GM23248 (cell line): ENCODE results near the gene CCHCR1. TPM values are rescaled to one million over a fixed set of nuclear protein-coding genes. Genes with fewer than 3 reads are reported as not detected.

Experiments
- DNase-seq: peaks from one replicate; pipeline ENCODE4 v3.0.0-alpha.2; 2015
- H2AFZ ChIP-seq: fragments of 200-600 bp; sonication (generic); 2 replicates; pipeline ENCODE4 v1.6.1; 2016; ENCODE audit warnings: antibody characterized with exemption
- H3F3A ChIP-seq: fragments of 200-600 bp; sonication (generic); 2 replicates; pipeline ENCODE4 v1.6.1; 2016; ENCODE audit warnings: mild to moderate bottlenecking, antibody characterized with exemption, mixed run types; ENCODE audit not compliant: insufficient read depth
- H3K27ac ChIP-seq: fragments of 200-600 bp; sonication (generic); 2 replicates; pipeline ENCODE4 v1.5.1; 2016; ENCODE audit warnings: mild to moderate bottlenecking
- H3K27me3 ChIP-seq: fragments of 200-600 bp; sonication (generic); replicated peaks from 2 replicates; pipeline ENCODE4 v1.6.1; 2016; ENCODE audit warnings: mild to moderate bottlenecking; ENCODE audit not compliant: insufficient read depth
- H3K36me3 ChIP-seq: fragments of 200-600 bp; sonication (generic); 2 replicates; pipeline ENCODE4 v1.6.1; 2016; ENCODE audit warnings: low read depth, mild to moderate bottlenecking
- H3K4me1 ChIP-seq: fragments of 200-600 bp; sonication (generic); 2 replicates; pipeline ENCODE4 v1.6.1; 2016; ENCODE audit warnings: mild to moderate bottlenecking; ENCODE audit not compliant: insufficient read depth
- H3K4me2 ChIP-seq: fragments of 200-600 bp; sonication (generic); one replicate; pipeline ENCODE4 v1.6.1; 2016; ENCODE audit warnings: mild to moderate bottlenecking; ENCODE audit not compliant: unreplicated experiment
- H3K4me3 ChIP-seq: fragments of 200-600 bp; sonication (generic); 2 replicates; pipeline ENCODE4 v1.5.1; 2016; ENCODE audit warnings: mild to moderate bottlenecking
- H3K79me2 ChIP-seq: fragments of 200-600 bp; sonication (generic); 2 replicates; pipeline ENCODE4 v1.6.1; 2016; ENCODE audit warnings: mild to moderate bottlenecking; ENCODE audit not compliant: insufficient read depth
- H3K9ac ChIP-seq: fragments of 200-600 bp; sonication (generic); 2 replicates; pipeline ENCODE4 v1.6.1; 2016; ENCODE audit warnings: mild to moderate bottlenecking
- H3K9me2 ChIP-seq: fragments of 200-600 bp; sonication (generic); 2 replicates; pipeline ENCODE4 v1.6.1; 2016; ENCODE audit warnings: mixed run types, mild to moderate bottlenecking, moderate library complexity; ENCODE audit not compliant: insufficient read depth
- H3K9me3 ChIP-seq: fragments of 200-600 bp; sonication (generic); one replicate; pipeline ENCODE4 v1.6.1; 2017; ENCODE audit warnings: low read depth
- H4K20me1 ChIP-seq: fragments of 200-600 bp; sonication (generic); 2 replicates; pipeline ENCODE4 v1.6.0; 2016; ENCODE audit not compliant: insufficient read depth
- EZH2 ChIP-seq: fragments of 200-600 bp; sonication (generic); IDR thresholded peaks from 2 replicates; pipeline ENCODE4 v1.6.1; 2018; ENCODE audit warnings: antibody characterized with exemption, mild to moderate bottlenecking; ENCODE audit not compliant: insufficient read depth, poor library complexity, severe bottlenecking
- EZH2phosphoT487 ChIP-seq: fragments of 200-600 bp; sonication (generic); IDR thresholded peaks from 2 replicates; pipeline ENCODE4 v1.6.1; 2018; ENCODE audit warnings: antibody characterized with exemption, moderate library complexity, mild to moderate bottlenecking, low read depth; ENCODE audit not compliant: insufficient read depth
- WGBS, 2 experiments: methylation state at CpG; one replicate each; pipeline ENCODE4 v1.1.6; 2015 to 2017; ENCODE audit warnings: low lambda C conversion rate in 2 of 2, low coverage in 1 of 2; ENCODE audit errors: missing lambda C conversion rate in 2 of 2; 5-methylcytosine and 5-hydroxymethylcytosine counted together
- in situ Hi-C: fragments of 300-500 bp; cut with MboI; formaldehyde crosslinking; loops from 2 replicates; pipeline ENCODE4 v1.15.0; 2020
- polyA plus RNA-seq: library from polyadenylated mRNA; unstranded; fragments of >200 nt; fragmentation: Nextera tagmentation; extraction: Ambion mirVana; gene quantifications from 2 replicates; pipeline ENCODE4 v1.2.1, GENCODE V29; 2016
- total RNA-seq: library from RNA; depleted of rRNA; stranded (reverse); fragments of >200 nt; shearing (Covaris generic); gene quantifications from 2 replicates; pipeline ENCODE4 v1.2.3, GENCODE V29; 2014

Gene CCHCR1
- total and polyA plus RNA-seq, 2 experiments from 2014 or later: 13.2 to 13.5 TPM

DNA sequence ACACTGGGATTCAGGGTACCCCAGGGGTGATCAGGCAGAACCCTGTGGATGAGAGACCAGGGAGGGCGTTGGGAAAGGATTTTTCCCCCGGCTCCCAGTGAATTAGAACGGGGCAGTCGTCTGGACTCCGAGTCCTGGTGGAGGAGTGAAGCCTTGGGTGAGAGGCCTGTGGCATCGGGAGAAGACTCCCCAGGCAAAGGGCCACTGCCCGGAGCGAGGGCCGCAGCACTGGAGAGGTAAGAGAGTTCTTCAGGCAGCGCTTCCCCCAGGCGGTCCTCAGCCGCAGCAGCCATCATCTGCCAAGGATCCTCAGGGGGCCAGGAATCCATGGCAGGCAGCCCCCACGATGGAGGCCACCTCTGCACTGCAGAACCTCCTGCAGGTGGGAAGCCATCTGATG is 45.9 kb downstream of the CCHCR1 start:
- in situ Hi-C loops: no loop called here
- no peak for DNase-seq
- TF ChIP-seq EZH2phosphoT487 (no peak), EZH2 (no peak)

DNA sequence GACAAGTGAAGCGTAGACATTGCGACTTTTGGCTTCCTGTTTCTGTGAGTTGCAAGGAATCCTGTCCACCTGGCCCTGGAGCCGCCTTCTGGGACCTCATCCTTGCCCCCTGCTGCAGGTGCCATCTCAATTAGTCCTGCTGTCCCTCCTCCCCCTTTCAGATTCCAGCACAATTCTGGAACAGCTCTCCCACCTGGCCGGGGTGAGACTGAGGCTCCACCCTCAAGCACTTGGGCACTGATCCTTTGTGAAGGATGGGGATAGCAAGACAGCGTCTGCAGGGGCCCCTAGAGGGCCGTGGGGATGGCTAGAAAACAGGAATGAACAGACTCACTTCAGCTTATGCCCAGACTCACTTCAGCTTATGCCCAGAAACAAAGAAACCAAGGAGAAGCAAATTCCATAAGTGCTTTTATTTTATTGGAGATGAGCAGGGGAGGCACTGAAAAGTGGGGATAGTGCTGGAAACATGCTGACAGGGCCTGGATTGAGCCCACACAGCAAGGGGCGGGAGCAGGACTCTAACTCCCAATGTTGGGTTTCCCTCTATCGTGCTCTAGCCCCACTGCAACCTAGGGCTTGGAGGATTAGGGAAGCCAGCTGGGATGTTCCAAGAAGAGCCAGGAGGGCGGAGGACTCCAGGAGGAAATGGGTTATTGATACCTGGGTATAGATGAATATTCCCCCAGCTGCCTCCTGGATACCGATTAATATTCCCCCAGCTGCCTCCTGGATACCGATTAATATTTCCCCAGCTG is 46.6 kb downstream of the CCHCR1 start:
- peaks cover 20% of the 10 kb centered on the region for H3F3A ChIP-seq
- H4K20me1 ChIP-seq: no peaks in the 10 kb centered on the region
- WGBS, 2 experiments: 71 to 72% methylated on average over 10 to 11 of the region's 11 CpGs
- H3K27ac ChIP-seq: no peak overlapping the region
- H3K4me2 ChIP-seq: no peak overlapping the region
- no peak overlapping the region for H3K9ac ChIP-seq
- no peaks in the 10 kb centered on the region for H3K9me3 ChIP-seq
- no peak for DNase-seq
- in situ Hi-C loops: no loop called here
- H3K4me3 ChIP-seq: no peak overlapping the region
- peaks cover 13% of the 10 kb centered on the region; the same call in 1 of the 2 replicates for H3K27me3 ChIP-seq
- H3K79me2 ChIP-seq: no peaks in the 10 kb centered on the region
- peaks cover 28% of the 10 kb centered on the region for H3K4me1 ChIP-seq
- TF ChIP-seq EZH2phosphoT487 (no peak), EZH2 (no peak)
- no peaks in the 10 kb centered on the region for H3K9me2 ChIP-seq
- no peaks in the 10 kb centered on the region for H3K36me3 ChIP-seq
- H2AFZ ChIP-seq: no peak overlapping the region

More for the DNA sequence above, 45.9 kb downstream of the CCHCR1 start:
- no peak overlapping the region for H2AFZ ChIP-seq
- H3K36me3 ChIP-seq: no peaks in the 10 kb centered on the region
- WGBS, 2 experiments: 86 to 91% methylated on average over 12 of the region's 13 CpGs
- H3K9me2 ChIP-seq: no peaks in the 10 kb centered on the region
- H3K4me3 ChIP-seq: no peak overlapping the region
- no peak overlapping the region for H3K9ac ChIP-seq
- no peak overlapping the region for H3K27ac ChIP-seq
- H3K9me3 ChIP-seq: no peaks in the 10 kb centered on the region
- peaks cover 13% of the 10 kb centered on the region; the same call in 1 of the 2 replicates for H3K27me3 ChIP-seq
- H3K4me2 ChIP-seq: no peak overlapping the region
- H3K4me1 ChIP-seq: peaks cover 28% of the 10 kb centered on the region
- no peaks in the 10 kb centered on the region for H3K79me2 ChIP-seq
- H3F3A ChIP-seq: peaks cover 20% of the 10 kb centered on the region
- H4K20me1 ChIP-seq: no peaks in the 10 kb centered on the region

DNA sequence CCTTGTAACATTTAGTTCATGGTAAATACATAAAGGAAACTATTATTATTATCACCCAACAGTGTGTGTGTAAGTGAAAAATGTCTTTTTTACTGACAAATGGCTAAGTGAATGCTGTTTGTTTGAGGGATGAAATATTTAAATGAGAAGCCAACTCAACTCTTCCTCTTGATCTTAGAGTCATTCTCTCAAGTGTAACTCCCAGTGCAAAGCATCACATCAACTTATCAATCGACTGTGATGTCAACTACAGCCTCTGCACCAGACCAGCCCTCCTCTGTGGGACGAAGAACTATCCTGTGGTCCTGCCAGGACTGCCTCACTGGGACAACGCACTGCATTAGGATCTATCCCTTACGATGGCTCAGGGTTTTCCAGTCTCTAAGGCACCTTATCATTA is 50.5 kb downstream of the CCHCR1 start:
- Histone ChIP-seq H3K4me1 (no peaks in the 10 kb centered on the region), H3F3A (no peaks in the 10 kb centered on the region), H4K20me1 (no peaks in the 10 kb centered on the region), H3K9ac (no peak overlapping the region), H2AFZ (no peak overlapping the region), H3K9me3 (no peaks in the 10 kb centered on the region), H3K36me3 (no peaks in the 10 kb centered on the region), H3K27ac (no peak overlapping the region), H3K4me2 (no peak overlapping the region), H3K9me2 (no peaks in the 10 kb centered on the region), H3K4me3 (no peak overlapping the region), H3K79me2 (no peaks in the 10 kb centered on the region), H3K27me3 (peaks cover 13% of the 10 kb centered on the region; the same call in 1 of the 2 replicates)
- in situ Hi-C loops: no loop called here
- TF ChIP-seq EZH2phosphoT487 (no peak), EZH2 (no peak)
- no peak for DNase-seq
- 17 to 19% methylated on average over 4 of the region's 4 CpGs for WGBS, 2 experiments

DNA sequence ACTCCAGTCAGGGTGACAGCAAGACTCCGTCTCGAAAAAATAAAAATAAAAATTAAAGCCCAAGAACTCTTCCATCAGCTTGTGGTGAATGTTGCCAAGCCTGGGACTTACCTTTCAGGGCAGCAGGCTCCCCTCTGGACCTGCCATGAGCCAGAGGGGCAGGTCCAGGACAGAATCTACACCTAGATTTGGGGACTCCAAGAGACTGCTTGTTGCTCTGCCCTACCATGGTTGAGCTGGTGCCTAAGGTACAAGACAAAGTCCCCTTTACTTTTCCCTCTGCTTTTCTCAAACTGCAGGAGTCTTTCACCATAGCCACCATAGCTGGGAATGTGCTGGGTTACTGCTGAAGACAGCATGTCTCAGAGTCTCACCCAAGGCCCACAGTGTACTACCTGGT is 54.5 kb downstream of the CCHCR1 start:
- TF ChIP-seq EZH2phosphoT487 (no peak), EZH2 (no peak)
- no peak overlapping the region for H2AFZ ChIP-seq
- in situ Hi-C loops: no loop called here
- no peak overlapping the region for H3K27ac ChIP-seq
- H3K4me2 ChIP-seq: no peak overlapping the region
- H3F3A ChIP-seq: no peaks in the 10 kb centered on the region
- H3K4me1 ChIP-seq: no peaks in the 10 kb centered on the region
- H3K36me3 ChIP-seq: no peaks in the 10 kb centered on the region
- H3K4me3 ChIP-seq: no peak overlapping the region
- WGBS, 2 experiments: 82 to 95% methylated on average over 2 of the region's 2 CpGs
- no peaks in the 10 kb centered on the region for H3K27me3 ChIP-seq
- H4K20me1 ChIP-seq: no peaks in the 10 kb centered on the region
- H3K9ac ChIP-seq: no peak overlapping the region
- no peak for DNase-seq
- no peaks in the 10 kb centered on the region for H3K79me2 ChIP-seq
- H3K9me2 ChIP-seq: no peaks in the 10 kb centered on the region
- H3K9me3 ChIP-seq: no peaks in the 10 kb centered on the region
